ENCODE measurements around the gene SEMA4G.

GRCh38 chr10:100978901-100979195, 9.5 kb downstream of the SEMA4G start:
- TF ChIP-seq, protein P1, sequence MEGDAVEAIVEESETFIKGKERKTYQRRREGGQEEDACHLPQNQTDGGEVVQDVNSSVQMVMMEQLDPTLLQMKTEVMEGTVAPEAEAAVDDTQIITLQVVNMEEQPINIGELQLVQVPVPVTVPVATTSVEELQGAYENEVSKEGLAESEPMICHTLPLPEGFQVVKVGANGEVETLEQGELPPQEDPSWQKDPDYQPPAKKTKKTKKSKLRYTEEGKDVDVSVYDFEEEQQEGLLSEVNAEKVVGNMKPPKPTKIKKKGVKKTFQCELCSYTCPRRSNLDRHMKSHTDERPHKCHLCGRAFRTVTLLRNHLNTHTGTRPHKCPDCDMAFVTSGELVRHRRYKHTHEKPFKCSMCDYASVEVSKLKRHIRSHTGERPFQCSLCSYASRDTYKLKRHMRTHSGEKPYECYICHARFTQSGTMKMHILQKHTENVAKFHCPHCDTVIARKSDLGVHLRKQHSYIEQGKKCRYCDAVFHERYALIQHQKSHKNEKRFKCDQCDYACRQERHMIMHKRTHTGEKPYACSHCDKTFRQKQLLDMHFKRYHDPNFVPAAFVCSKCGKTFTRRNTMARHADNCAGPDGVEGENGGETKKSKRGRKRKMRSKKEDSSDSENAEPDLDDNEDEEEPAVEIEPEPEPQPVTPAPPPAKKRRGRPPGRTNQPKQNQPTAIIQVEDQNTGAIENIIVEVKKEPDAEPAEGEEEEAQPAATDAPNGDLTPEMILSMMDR (IDR thresholded peaks at IDR 0.05), result no peak
- TF ChIP-seq POLR2AphosphoS5 (IDR thresholded peaks at IDR 0.05), result no peak
